K562 (cell line): ENCODE measurements around the gene IDI1. TPM values are rescaled to one million over a fixed set of nuclear protein-coding genes. Genes with fewer than 3 reads are reported as not detected.

ENCODE experiments used
- ATF7 ChIP-seq: fragments of 450-650 bp; IDR thresholded peaks from 2 replicates; pipeline ENCODE4 v1.7.1; 2014; ENCODE audit warnings: mild to moderate bottlenecking, moderate library complexity
- DEAF1 ChIP-seq: fragments of 450-650 bp; formaldehyde crosslinking; IDR thresholded peaks from 2 replicates; pipeline ENCODE4 v1.4.0; 2020; ENCODE audit warnings: mild to moderate bottlenecking, moderate library complexity
- DLX4 ChIP-seq: fragments of 250-450 bp; sonication (Bioruptor Pico); IDR thresholded peaks from 2 replicates; pipeline ENCODE4 v1.6.1; 2021; ENCODE audit warnings: mild to moderate bottlenecking
- FOXJ3 ChIP-seq: sonication (generic); formaldehyde crosslinking; IDR thresholded peaks from 2 replicates; pipeline ENCODE4 v1.4.0; 2020; ENCODE audit warnings: mild to moderate bottlenecking, missing genetic modification reagents
- FUS ChIP-seq: fragments of 200-400 bp; formaldehyde crosslinking; optimal IDR thresholded peaks from 2 replicates; pipeline ENCODE3; 2017; ENCODE audit warnings: low read depth, low read length
- HDAC6 ChIP-seq: IDR thresholded peaks from 2 replicates; pipeline ENCODE4 v1.6.1; 2012; ENCODE audit warnings: low read depth, mild to moderate bottlenecking, control low read depth, inconsistent platforms, low read length, moderate library complexity
- MAFK ChIP-seq: IDR thresholded peaks from 2 replicates; pipeline ENCODE4 v1.6.1; 2011; ENCODE audit warnings: low read length, improper control_type of control experiment
- MYNN ChIP-seq, 2 experiments: sonication (generic); formaldehyde crosslinking in 1 of 2; IDR thresholded peaks; 2 replicates each; pipeline versions ENCODE4 v1.5.0 to v1.6.1; 2016 to 2020; ENCODE audit warnings: antibody characterized with exemption in 1 of 2, missing genetic modification reagents in 1 of 2
- PRPF4 ChIP-seq: fragments of 200-400 bp; formaldehyde crosslinking; IDR thresholded peaks from one replicate; pipeline ENCODE4 v1.6.1; 2017; ENCODE audit warnings: low read length, low read depth, mild to moderate bottlenecking; ENCODE audit not compliant: insufficient read depth, poor library complexity, severe bottlenecking
- RBM15 ChIP-seq: fragments of 200-400 bp; formaldehyde crosslinking; IDR thresholded peaks from 2 replicates; pipeline ENCODE4 v1.6.1; 2018; ENCODE audit warnings: mild to moderate bottlenecking, low read length, moderate library complexity; ENCODE audit not compliant: insufficient read depth
- SMARCA5 ChIP-seq: fragments of 450-650 bp; IDR thresholded peaks from 2 replicates; pipeline ENCODE4 v1.6.1; 2016
- ZKSCAN3 ChIP-seq: fragments of 250-450 bp; sonication (Bioruptor Pico); IDR thresholded peaks from 2 replicates; pipeline ENCODE4 v1.4.0; 2020
- polyA plus RNA-seq, 8 experiments: library from polyadenylated mRNA; depleted of rRNA in 4 of 8; stranded (reverse) in 5 of 8; unstranded in 3 of 8; fragments of >200 nt; fragmentation: Nextera tagmentation in 2 of 8; fragmentation: Illumina TruSeq in 1 of 8; extraction: Ambion mirVana in 2 of 8; extraction: Trizol in 1 of 8; gene quantifications; 2 replicates each; pipeline versions ENCODE4 v1.2.1 to v1.2.3, GENCODE V29; 2011 to 2014; ENCODE audit warnings: inconsistent platforms in 1 of 8, missing spikeins in 1 of 8
- total RNA-seq, 7 experiments: library from RNA; depleted of rRNA in 6 of 7; stranded (reverse); fragments of >200 nt in 6 of 7; fragmentation: Illumina TruSeq in 2 of 7; extraction: Trizol in 2 of 7; gene quantifications; 2 replicates each; pipeline versions ENCODE4 v1.2.1 to v1.2.3, GENCODE V29; 2011 to 2021; ENCODE audit warnings: low replicate concordance in 1 of 7

IDI1 gene
- total and polyA plus RNA-seq, 9 of the 15 experiments (the other 6 are each of a cell fraction or from before 2014, with no cell fraction given) = 70.0 to 265 (median 119) TPM

GRCh38 chr10:1049425-1049958 lies 573 bp upstream of the IDI1 start (continued):
- TF ChIP-seq PRPF4 = no peak
- no peak for TF ChIP-seq DLX4 (CRISPR knock-in tag)
- no peak for TF ChIP-seq HDAC6
- no peak for TF ChIP-seq FOXJ3
- TF ChIP-seq FUS = no peak
- TF ChIP-seq DEAF1 (CRISPR knock-in tag) = no peak
- TF ChIP-seq RBM15 = no peak
- no peak; the same call in 1 of the 2 replicates for TF ChIP-seq ATF7
- no peak for TF ChIP-seq ZKSCAN3
- TF ChIP-seq MAFK = no peak
- TF ChIP-seq SMARCA5 = no peak
- 0 out of 2 replicates have a peak, but pooled peaks have one; percentile 15 for TF ChIP-seq MYNN (IDR thresholded peaks at IDR 0.05)
- no peak for TF ChIP-seq MYNN (CRISPR knock-in tag; IDR thresholded peaks at IDR 0.05)
